K562 (cell line): ENCODE measurements around the gene GJD2. TPM values are rescaled to one million over a fixed set of nuclear protein-coding genes. Genes with fewer than 3 reads are reported as not detected.

Experiments used
- ATAC-seq: fragments of 200-7000 bp; cut with Tn5 transposase; 3 replicates; pipeline ENCODE4 v1.9.1; 2020; ENCODE audit warnings: moderate library complexity
- BruUV-seq: library from RNA; stranded (reverse); fragments of 400-500 nt; replicated peaks from 2 replicates; lab custom pipeline; 2021; lab: Mats Ljungman, UMichigan
- CTCF ChIA-PET: fragments of 300-600 bp; formaldehyde crosslinking; extraction: SDS; loops from one replicate; lab custom pipeline; 2021; ENCODE audit warnings: low intra/inter-chr PET ratio; lab: Yijun Ruan, JAX
- POLR2A ChIA-PET: fragments of 300-600, 350-650 bp; sonication (Branson Sonifier 250); formaldehyde crosslinking; extraction: SDS; loops from one replicate; lab custom pipeline; 2021; ENCODE audit warnings: antibody characterized with exemption, inconsistent platforms; lab: Yijun Ruan, JAX
- DNase-seq, 4 experiments: peaks; one replicate each; pipeline versions ENCODE4 v3.0.0 to v3.0.0-alpha.2; 2011 to 2018; ENCODE audit warnings: low spot score in 3 of 4, mixed read lengths in 3 of 4; ENCODE audit errors: extremely low read depth in 1 of 4
- FAIRE-seq: peaks from 2 replicates; lab custom pipeline; 2011; peaks lifted over from hg19 to GRCh38; lab: Jason Lieb, UNC
- H2AFZ ChIP-seq: 2 replicates; pipeline ENCODE4 v1.6.0; 2011; ENCODE audit warnings: low read depth, low read length, control low read depth, inconsistent platforms
- H3K27ac ChIP-seq: fragments of 200-600 bp; 3 replicates; pipeline ENCODE4 v1.8.0; 2011; ENCODE audit warnings: low read depth, mild to moderate bottlenecking, control low read depth, inconsistent platforms, low read length, moderate library complexity, mixed read lengths; ENCODE audit errors: extremely low read depth
- H3K27me3 ChIP-seq, 2 experiments: fragments of 300-600 bp in 1 of 2; 2 replicates in 1 of 2; 3 replicates in 1 of 2; pipeline versions ENCODE4 v1.6.0 to v1.8.0; 2011; ENCODE audit warnings: inconsistent platforms in 2 of 2, low read length in 2 of 2, mild to moderate bottlenecking in 1 of 2, mixed read lengths in 1 of 2, moderate library complexity in 1 of 2; ENCODE audit not compliant: control insufficient read depth in 2 of 2, insufficient read depth in 2 of 2
- H3K36me3 ChIP-seq: fragments of 300-600 bp; 3 replicates; pipeline ENCODE4 v1.8.0; 2011; ENCODE audit warnings: mild to moderate bottlenecking, low read length, inconsistent platforms; ENCODE audit not compliant: control insufficient read depth, insufficient read depth
- H3K4me1 ChIP-seq, 2 experiments: fragments of 200-600 bp in 1 of 2; replicated peaks in 1 of 2; 2 replicates in 1 of 2; 3 replicates in 1 of 2; pipeline versions ENCODE4 v1.5.1 to v1.8.0; 2011; ENCODE audit warnings: inconsistent platforms in 2 of 2, low read length in 2 of 2, mild to moderate bottlenecking in 1 of 2, mixed read lengths in 1 of 2, moderate library complexity in 1 of 2; ENCODE audit not compliant: control insufficient read depth in 2 of 2, insufficient read depth in 2 of 2
- H3K4me2 ChIP-seq: 2 replicates; pipeline ENCODE4 v1.6.1; 2011; ENCODE audit warnings: low read length, control low read depth, inconsistent platforms, mixed read lengths; ENCODE audit not compliant: insufficient read depth
- H3K4me3 ChIP-seq: fragments of 200-600 bp; sonication (generic), shearing (Covaris generic); 2 replicates; pipeline ENCODE4 v1.5.1; 2016; ENCODE audit warnings: control low read depth, inconsistent platforms
- H3K79me2 ChIP-seq: fragments of 200-600 bp; 3 replicates; pipeline ENCODE4 v1.8.0; 2011; ENCODE audit warnings: low read length, inconsistent platforms; ENCODE audit not compliant: control insufficient read depth, insufficient read depth
- H3K9ac ChIP-seq, 2 experiments: 2 replicates each; pipeline versions ENCODE4 v1.6.0 to v1.6.1; 2011; ENCODE audit warnings: low read depth in 2 of 2, low read length in 2 of 2, control low read depth in 1 of 2, inconsistent platforms in 1 of 2, mild to moderate bottlenecking in 1 of 2, mixed read lengths in 1 of 2; ENCODE audit not compliant: insufficient read depth in 1 of 2
- H3K9me1 ChIP-seq: one replicate; pipeline ENCODE4 v1.6.0; 2011; ENCODE audit warnings: inconsistent platforms, mild to moderate bottlenecking, low read length, moderate library complexity; ENCODE audit not compliant: control insufficient read depth, insufficient read depth
- H3K9me3 ChIP-seq: replicated peaks from 2 replicates; pipeline ENCODE4 v1.5.1; 2011; ENCODE audit warnings: low read depth, low read length, inconsistent platforms; ENCODE audit not compliant: control insufficient read depth, insufficient read depth
- H4K20me1 ChIP-seq: replicated peaks from 2 replicates; pipeline ENCODE4 v1.6.1; 2011; ENCODE audit warnings: low read length, inconsistent platforms, mixed read lengths; ENCODE audit not compliant: control insufficient read depth, insufficient read depth
- BCOR ChIP-seq: fragments of 450-650 bp; IDR thresholded peaks from 2 replicates; pipeline ENCODE4 v1.6.1; 2016
- BHLHE40 ChIP-seq: IDR thresholded peaks from 2 replicates; pipeline ENCODE4 v1.6.1; 2011; ENCODE audit warnings: low read length, improper control_type of control experiment
- GTF2E2 ChIP-seq: fragments of 200-800 bp; sonication (Bioruptor generic); IDR thresholded peaks from 2 replicates; pipeline ENCODE4 v1.6.1; 2016; ENCODE audit warnings: missing genetic modification characterization, missing compliant biosample characterization
- HNRNPK ChIP-seq: fragments of 200-400 bp; formaldehyde crosslinking; IDR thresholded peaks from one replicate; pipeline ENCODE4 v1.6.1; 2018; ENCODE audit warnings: mild to moderate bottlenecking, low read depth, low read length; ENCODE audit not compliant: poor library complexity, severe bottlenecking
- IRF1 ChIP-seq: sonication (generic); formaldehyde crosslinking; IDR thresholded peaks from 2 replicates; pipeline ENCODE4 v1.8.0; 2022; ENCODE audit warnings: missing genetic modification reagents, mild to moderate bottlenecking, borderline replicate concordance
- RBBP5 ChIP-seq: fragments of 200-600 bp; sonication (generic); IDR thresholded peaks from 2 replicates; pipeline ENCODE4 v1.6.1; 2012; ENCODE audit warnings: borderline replicate concordance, mild to moderate bottlenecking, low read length, control low read depth, inconsistent platforms; ENCODE audit not compliant: insufficient read depth, poor library complexity, severe bottlenecking
- RHOXF2B ChIP-seq: fragments of 250-450 bp; sonication (Bioruptor Pico); conservative IDR thresholded peaks from 2 replicates; pipeline ENCODE4 v1.5.1; 2021
- SIN3B ChIP-seq: fragments of 450-650 bp; IDR thresholded peaks from 2 replicates; pipeline ENCODE4 v1.6.1; 2017; ENCODE audit warnings: low read depth, mild to moderate bottlenecking, moderate library complexity
- STAG1 ChIP-seq: sonication (generic); formaldehyde crosslinking; IDR thresholded peaks from 2 replicates; pipeline ENCODE4 v1.5.0; 2020; ENCODE audit warnings: missing genetic modification reagents, borderline replicate concordance
- TSHZ1 ChIP-seq: fragments of 250-450 bp; sonication (Bioruptor Pico); IDR thresholded peaks from 2 replicates; pipeline ENCODE4 v1.4.0; 2020; ENCODE audit warnings: mild to moderate bottlenecking, moderate library complexity
- XRCC4 ChIP-seq: IDR thresholded peaks from one replicate; pipeline ENCODE4 v1.6.1; 2011; ENCODE audit not compliant: insufficient read depth, insufficient read length; ENCODE audit errors: extremely low read depth
- ZBTB17 ChIP-seq: fragments of 450-650 bp; formaldehyde crosslinking; IDR thresholded peaks from 2 replicates; pipeline ENCODE4 v1.4.0; 2020; ENCODE audit warnings: mild to moderate bottlenecking
- ZNF347 ChIP-seq: fragments of 450-650 bp; formaldehyde crosslinking; IDR thresholded peaks from 2 replicates; pipeline ENCODE4 v1.4.0; 2020; ENCODE audit warnings: low read depth, mild to moderate bottlenecking, moderate library complexity
- ZNF436 ChIP-seq: fragments of 250-450, 450-650 bp; sonication (Bioruptor Pico); formaldehyde crosslinking; IDR thresholded peaks from 2 replicates; pipeline ENCODE4 v1.7.0; 2020; ENCODE audit warnings: mild to moderate bottlenecking
- ZNF57 ChIP-seq: fragments of 450-650 bp; formaldehyde crosslinking; IDR thresholded peaks from 2 replicates; pipeline ENCODE4 v1.4.0; 2020; ENCODE audit warnings: mild to moderate bottlenecking, moderate library complexity
- WGBS: fragments of 100-300 bp; shearing (Covaris generic); methylation state at CpG from one replicate; pipeline ENCODE4 v1.1.6; 2016; ENCODE audit warnings: low coverage, mixed read lengths; ENCODE audit not compliant: insufficient coverage; ENCODE audit errors: missing lambda C conversion rate; 5-methylcytosine and 5-hydroxymethylcytosine counted together
- in situ Hi-C: fragments of 300-500 bp; cut with MboI; formaldehyde crosslinking; loops from 4 replicates; pipeline ENCODE4 v1.15.0; 2018; ENCODE audit warnings: inconsistent platforms, mixed read lengths
- intact Hi-C: fragments of 100-400 bp; cut with micrococcal nuclease; formaldehyde crosslinking; loops from 2 replicates; pipeline ENCODE4 v1.14.2; 2022
- polyA plus RNA-seq, 8 experiments: library from polyadenylated mRNA; depleted of rRNA in 4 of 8; stranded (reverse) in 5 of 8; unstranded in 3 of 8; fragments of >200 nt; fragmentation: Nextera tagmentation in 2 of 8; fragmentation: Illumina TruSeq in 1 of 8; extraction: Ambion mirVana in 2 of 8; extraction: Trizol in 1 of 8; gene quantifications; 2 replicates each; pipeline versions ENCODE4 v1.2.1 to v1.2.3, GENCODE V29; 2011 to 2014; ENCODE audit warnings: inconsistent platforms in 1 of 8, missing spikeins in 1 of 8
- total RNA-seq, 7 experiments: library from RNA; depleted of rRNA in 6 of 7; stranded (reverse); fragments of >200 nt in 6 of 7; fragmentation: Illumina TruSeq in 2 of 7; extraction: Trizol in 2 of 7; gene quantifications; 2 replicates each; pipeline versions ENCODE4 v1.2.1 to v1.2.3, GENCODE V29; 2011 to 2021; ENCODE audit warnings: low replicate concordance in 1 of 7

GJD2 gene
- total and polyA plus RNA-seq, 9 of the 15 experiments (the other 6 are each of a cell fraction or from before 2014, with no cell fraction given) = not detected

DNA sequence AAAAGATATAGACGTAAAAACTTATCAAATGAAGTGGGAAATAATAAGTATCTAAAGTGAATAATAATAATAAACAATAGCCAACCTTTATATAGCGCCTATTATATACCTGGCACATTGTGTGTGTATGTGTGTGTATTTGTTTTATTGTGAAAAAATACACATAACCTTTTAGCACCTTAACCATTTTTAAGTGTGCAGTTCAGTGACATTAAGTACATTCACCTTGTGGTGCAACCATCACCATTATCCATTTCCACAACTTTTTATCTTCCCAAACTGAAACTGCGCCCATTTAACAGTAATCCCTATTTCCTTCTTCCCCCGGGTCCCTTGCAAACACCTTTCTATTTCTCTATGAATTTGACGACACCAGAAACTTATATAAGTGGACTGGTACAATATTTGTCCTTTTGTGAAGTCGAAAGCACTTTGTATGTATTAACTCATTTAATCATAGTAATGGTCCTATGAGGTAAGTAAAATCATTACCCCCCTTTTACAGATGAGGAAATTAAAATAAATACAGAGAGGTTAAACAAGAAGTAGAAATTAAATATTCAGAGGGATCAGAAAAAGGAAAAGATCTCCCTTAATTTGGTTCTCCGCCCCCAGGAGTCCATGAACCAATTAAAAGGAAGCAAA lies 33.5 kb downstream of the GJD2 start:
- Histone ChIP-seq H3K4me1 (peaks cover 0 to 4% of the 10 kb centered on the region in 2 experiments; a peak in 2 of 5 replicates), H4K20me1 (no peaks in the 10 kb centered on the region), H3K9ac (no peak overlapping the region), H3K36me3 (no peaks in the 10 kb centered on the region), H3K79me2 (no peaks in the 10 kb centered on the region), H3K27ac (no peak overlapping the region), H3K9me1 (no peaks in the 10 kb centered on the region), H2AFZ (no peak overlapping the region), H3K4me2 (no peak overlapping the region), H3K27me3 (no peaks in the 10 kb centered on the region), H3K4me3 (no peak overlapping the region), H3K9me3 (no peaks in the 10 kb centered on the region)
- intact Hi-C loops = no loop called here
- no TSS peak for BruUV-seq
- DNase-seq (no peak), FAIRE-seq (no peak), ATAC-seq (no peak)
- POLR2A ChIA-PET = interaction anchor here (0.6 kb wide), 1 partner anchor 73 kb away, joined by 3 read pairs; no protein-coding TSS in a partner anchor
- in situ Hi-C loops = no loop called here
- WGBS = 59% methylated on average over 7 of the region's 7 CpGs
- no peak for TF ChIP-seq BCOR
- TF ChIP-seq XRCC4 = no peak
- no peak for TF ChIP-seq HNRNPK
- no peak for TF ChIP-seq SIN3B
- TF ChIP-seq ZBTB17 = no peak
- TF ChIP-seq ZNF436 (CRISPR knock-in tag) = no peak
- TF ChIP-seq RHOXF2B (CRISPR knock-in tag) = no peak
- TF ChIP-seq TSHZ1 (CRISPR knock-in tag) = no peak
- TF ChIP-seq ZNF57 = no peak
- TF ChIP-seq ZNF347 (CRISPR knock-in tag) = no peak
- no peak for TF ChIP-seq IRF1 (CRISPR knock-in tag)
- no peak for TF ChIP-seq GTF2E2 (tag)
- no peak for TF ChIP-seq STAG1 (CRISPR knock-in tag)
- no peak for TF ChIP-seq BHLHE40
- no peak for TF ChIP-seq RBBP5
- CTCF ChIA-PET = no interaction called here
